Measurements from ENCODE around the gene MED25.

The MED25 gene

GRCh38 chr19:49864890-49865289 lies 46.8 kb downstream of the MED25 start:
- no peaks in the 10 kb centered on the region for H4K20me1 ChIP-seq (ENCODE audit: low read depth, low read length)

GRCh38 chr19:49866933-49867782 lies 49.1 kb downstream of the MED25 start, which contains the start of gene PNKP:
Gene PNKP, minus strand, starts transcription at chr19:49867576. Its CDS starts 372 bp downstream, at chr19:49867204.
- Histone ChIP-seq H3K9ac (ENCODE audit: low read length) (peak within 1 kb of the TSS; percentile 77), H3K79me2 (ENCODE audit: insufficient read depth, low read length) (peaks cover 24% of the 10 kb centered on the region), H2AFZ (ENCODE audit: low read depth, low read length, severe bottlenecking) (peak within 1 kb of the TSS; percentile 66), H3K27ac (ENCODE audit: low read depth, low read length) (peak within 1 kb of the TSS; percentile 86), H4K20me1 (ENCODE audit: low read depth, low read length) (no peaks in the 10 kb centered on the region), H3K27me3 (ENCODE audit: low read length) (no peaks in the 10 kb centered on the region), H3K36me3 (ENCODE audit: low read length) (no peaks in the 10 kb centered on the region), H3K4me2 (ENCODE audit: low read depth, low read length, poor library complexity, severe bottlenecking) (peak within 1 kb of the TSS; percentile 100), H3K9me3 (ENCODE audit: insufficient read depth, low read length) (0 out of 2 replicates have a peak, but pooled peaks cover 4% of the 10 kb centered on the region), H3K4me3 (ENCODE audit: insufficient read depth, low read length, poor library complexity, severe bottlenecking) (peak within 1 kb of the TSS; percentile 82), H3F3A (ENCODE audit: insufficient read depth) (peaks cover 20% of the 10 kb centered on the region; the same call in 1 of the 2 replicates), H3K9me2 (replicated peaks; ENCODE audit: insufficient read depth, low read length) (no peaks in the 10 kb centered on the region)
- no peak for TF ChIP-seq CTCF (IDR thresholded peaks at IDR 0.05; ENCODE audit: insufficient read depth, low read length, poor library complexity, severe bottlenecking)
- TF ChIP-seq EZH2phosphoT487 (conservative IDR thresholded peaks at IDR 0.05; ENCODE audit: low read length), result no peak

More at GRCh38 chr19:49864890-49865289, 46.8 kb downstream of the MED25 start:
- no peak overlapping the region for H3K9ac ChIP-seq (ENCODE audit: low read length)
- H3K36me3 ChIP-seq (ENCODE audit: low read length), result no peaks in the 10 kb centered on the region
- H3F3A ChIP-seq (ENCODE audit: insufficient read depth), result peaks cover 14% of the 10 kb centered on the region; the same call in 1 of the 2 replicates
- no peaks in the 10 kb centered on the region for H3K27me3 ChIP-seq (ENCODE audit: low read length)
- 0 out of 2 replicates have a peak, but pooled peaks cover 4% of the 10 kb centered on the region for H3K9me3 ChIP-seq (ENCODE audit: insufficient read depth, low read length)
- no peaks in the 10 kb centered on the region for H3K9me2 ChIP-seq (replicated peaks; ENCODE audit: insufficient read depth, low read length)
- H3K27ac ChIP-seq (ENCODE audit: low read depth, low read length), result no peak overlapping the region
- TF ChIP-seq EZH2phosphoT487 (conservative IDR thresholded peaks at IDR 0.05; ENCODE audit: low read length) (no peak), CTCF (IDR thresholded peaks at IDR 0.05; ENCODE audit: insufficient read depth, low read length, poor library complexity, severe bottlenecking) (no peak)
- H2AFZ ChIP-seq (ENCODE audit: low read depth, low read length, severe bottlenecking), result no peak overlapping the region
- no peak overlapping the region for H3K4me2 ChIP-seq (ENCODE audit: low read depth, low read length, poor library complexity, severe bottlenecking)
- peaks cover 24% of the 10 kb centered on the region for H3K79me2 ChIP-seq (ENCODE audit: insufficient read depth, low read length)
- no peak overlapping the region for H3K4me3 ChIP-seq (ENCODE audit: insufficient read depth, low read length, poor library complexity, severe bottlenecking)

- Histone ChIP-seq H3K36me3 (ENCODE audit: low read length) (no peaks in the 10 kb centered on the region), H3K9me2 (replicated peaks; ENCODE audit: insufficient read depth, low read length) (no peaks in the 10 kb centered on the region), H3K79me2 (ENCODE audit: insufficient read depth, low read length) (peaks cover 24% of the 10 kb centered on the region), H3F3A (ENCODE audit: insufficient read depth) (peaks cover 20% of the 10 kb centered on the region; the same call in 1 of the 2 replicates), H3K27ac (ENCODE audit: low read depth, low read length) (peak overlapping the region; percentile 36), H4K20me1 (ENCODE audit: low read depth, low read length) (no peaks in the 10 kb centered on the region), H3K4me3 (ENCODE audit: insufficient read depth, low read length, poor library complexity, severe bottlenecking) (peak overlapping the region; percentile 39), H3K9ac (ENCODE audit: low read length) (peak overlapping the region; percentile 43), H2AFZ (ENCODE audit: low read depth, low read length, severe bottlenecking) (peak overlapping the region; percentile 65), H3K9me3 (ENCODE audit: insufficient read depth, low read length) (0 out of 2 replicates have a peak, but pooled peaks cover 4% of the 10 kb centered on the region), H3K27me3 (ENCODE audit: low read length) (no peaks in the 10 kb centered on the region), H3K4me2 (ENCODE audit: low read depth, low read length, poor library complexity, severe bottlenecking) (peak overlapping the region; percentile 66)
- TF ChIP-seq EZH2phosphoT487 (conservative IDR thresholded peaks at IDR 0.05; ENCODE audit: low read length), result no peak
- TF ChIP-seq CTCF (IDR thresholded peaks at IDR 0.05; ENCODE audit: insufficient read depth, low read length, poor library complexity, severe bottlenecking), result no peak
Observed at GRCh38 chr19:49869009-49869483, 51.0 kb downstream of the MED25 start.
